ENCODE results near the gene PLA2G4A. TPM values are rescaled to one million over a fixed set of nuclear protein-coding genes. Genes with fewer than 3 reads are reported as not detected.

Gene PLA2G4A
- total RNA-seq, 2 donors from 2014 or later = 3.1 to 6.3 TPM

DNA sequence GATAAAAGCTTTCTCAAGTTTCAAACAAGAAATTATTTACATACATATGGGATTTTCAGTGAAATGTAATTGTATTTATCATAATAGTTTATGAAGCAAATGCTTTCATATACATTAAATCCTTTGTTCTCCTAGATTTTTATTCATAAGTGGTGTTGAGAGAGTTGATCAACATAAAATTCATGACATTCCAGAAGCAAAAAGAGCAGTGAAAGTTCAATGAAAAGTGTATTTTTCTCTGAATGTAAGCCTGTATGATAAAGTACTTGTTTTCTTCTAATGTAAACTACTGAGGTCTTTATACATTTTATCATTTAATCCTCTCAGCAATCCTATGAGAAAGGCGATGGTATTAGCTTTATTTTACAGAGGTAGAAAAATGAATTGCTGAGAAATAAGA is 146.5 kb downstream of the PLA2G4A start:
- no peak overlapping the region for H3K27ac ChIP-seq
- no peak overlapping the region for H3K9ac ChIP-seq (ENCODE audit: low read depth in 2 of 2, low read length in 2 of 2)
- H3K9me3 ChIP-seq = no peaks in the 10 kb centered on the region
- TF ChIP-seq, protein P1, sequence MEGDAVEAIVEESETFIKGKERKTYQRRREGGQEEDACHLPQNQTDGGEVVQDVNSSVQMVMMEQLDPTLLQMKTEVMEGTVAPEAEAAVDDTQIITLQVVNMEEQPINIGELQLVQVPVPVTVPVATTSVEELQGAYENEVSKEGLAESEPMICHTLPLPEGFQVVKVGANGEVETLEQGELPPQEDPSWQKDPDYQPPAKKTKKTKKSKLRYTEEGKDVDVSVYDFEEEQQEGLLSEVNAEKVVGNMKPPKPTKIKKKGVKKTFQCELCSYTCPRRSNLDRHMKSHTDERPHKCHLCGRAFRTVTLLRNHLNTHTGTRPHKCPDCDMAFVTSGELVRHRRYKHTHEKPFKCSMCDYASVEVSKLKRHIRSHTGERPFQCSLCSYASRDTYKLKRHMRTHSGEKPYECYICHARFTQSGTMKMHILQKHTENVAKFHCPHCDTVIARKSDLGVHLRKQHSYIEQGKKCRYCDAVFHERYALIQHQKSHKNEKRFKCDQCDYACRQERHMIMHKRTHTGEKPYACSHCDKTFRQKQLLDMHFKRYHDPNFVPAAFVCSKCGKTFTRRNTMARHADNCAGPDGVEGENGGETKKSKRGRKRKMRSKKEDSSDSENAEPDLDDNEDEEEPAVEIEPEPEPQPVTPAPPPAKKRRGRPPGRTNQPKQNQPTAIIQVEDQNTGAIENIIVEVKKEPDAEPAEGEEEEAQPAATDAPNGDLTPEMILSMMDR (IDR thresholded peaks at IDR 0.05) = no peak
- H3K4me3 ChIP-seq = no peak overlapping the region
- H3K4me1 ChIP-seq = no peaks in the 10 kb centered on the region
- no peaks in the 10 kb centered on the region for H3K36me3 ChIP-seq
- no peak for DNase-seq
- no peaks in the 10 kb centered on the region for H3K27me3 ChIP-seq
- intact Hi-C loops (cut with DNase I) = no loop called here

GRCh38 chr1:186976700-186977099 is 148.0 kb downstream of the PLA2G4A start:
- DNase-seq = no peak
- Histone ChIP-seq H3K27ac (no peak overlapping the region), H3K9me3 (no peaks in the 10 kb centered on the region), H3K4me3 (no peak overlapping the region), H3K4me1 (no peaks in the 10 kb centered on the region), H3K9ac (ENCODE audit: low read depth in 2 of 2, low read length in 2 of 2) (no peak overlapping the region), H3K36me3 (no peaks in the 10 kb centered on the region), H3K27me3 (no peaks in the 10 kb centered on the region)
- intact Hi-C loops (cut with DNase I) = no loop called here
- TF ChIP-seq, protein P1 (IDR thresholded peaks at IDR 0.05) = no peak

DNA sequence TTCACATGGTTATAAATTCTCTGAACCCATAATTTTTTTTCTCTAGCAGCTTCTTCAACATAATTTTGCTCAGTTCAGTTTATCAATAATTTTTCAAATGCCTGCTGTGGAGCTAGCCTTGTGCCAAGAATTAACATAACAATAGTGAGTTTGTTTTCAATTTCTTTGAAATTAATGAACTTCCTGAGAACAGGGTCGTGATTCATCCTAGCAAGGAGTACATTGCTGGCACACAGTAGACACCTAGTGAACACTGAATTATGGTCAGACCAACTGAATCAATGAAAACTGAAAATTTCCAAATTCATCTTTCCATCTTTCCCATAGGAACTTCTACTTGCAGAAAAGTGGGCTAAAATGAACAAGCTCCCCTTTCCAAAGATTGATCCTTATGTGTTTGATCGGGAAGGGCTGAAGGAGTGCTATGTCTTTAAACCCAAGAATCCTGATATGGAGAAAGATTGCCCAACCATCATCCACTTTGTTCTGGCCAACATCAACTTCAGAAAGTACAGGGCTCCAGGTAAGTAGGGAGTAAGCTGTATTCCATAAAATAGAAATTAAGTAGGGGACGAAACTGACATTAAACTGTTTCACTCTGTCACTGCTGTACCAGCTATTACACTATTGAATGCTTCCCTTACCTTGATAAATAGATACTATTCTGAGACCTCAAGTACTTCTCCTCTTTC is 148.7 kb downstream of the PLA2G4A start:
- H3K27me3 ChIP-seq = no peaks in the 10 kb centered on the region
- TF ChIP-seq, protein P1 (IDR thresholded peaks at IDR 0.05) = no peak
- no peak overlapping the region for H3K9ac ChIP-seq (ENCODE audit: low read depth in 2 of 2, low read length in 2 of 2)
- intact Hi-C loops (cut with DNase I) = no loop called here
- no peak overlapping the region for H3K27ac ChIP-seq
- no peaks in the 10 kb centered on the region for H3K9me3 ChIP-seq
- DNase-seq = no peak
- no peaks in the 10 kb centered on the region for H3K36me3 ChIP-seq
- H3K4me1 ChIP-seq = no peaks in the 10 kb centered on the region
- no peak overlapping the region for H3K4me3 ChIP-seq

DNA sequence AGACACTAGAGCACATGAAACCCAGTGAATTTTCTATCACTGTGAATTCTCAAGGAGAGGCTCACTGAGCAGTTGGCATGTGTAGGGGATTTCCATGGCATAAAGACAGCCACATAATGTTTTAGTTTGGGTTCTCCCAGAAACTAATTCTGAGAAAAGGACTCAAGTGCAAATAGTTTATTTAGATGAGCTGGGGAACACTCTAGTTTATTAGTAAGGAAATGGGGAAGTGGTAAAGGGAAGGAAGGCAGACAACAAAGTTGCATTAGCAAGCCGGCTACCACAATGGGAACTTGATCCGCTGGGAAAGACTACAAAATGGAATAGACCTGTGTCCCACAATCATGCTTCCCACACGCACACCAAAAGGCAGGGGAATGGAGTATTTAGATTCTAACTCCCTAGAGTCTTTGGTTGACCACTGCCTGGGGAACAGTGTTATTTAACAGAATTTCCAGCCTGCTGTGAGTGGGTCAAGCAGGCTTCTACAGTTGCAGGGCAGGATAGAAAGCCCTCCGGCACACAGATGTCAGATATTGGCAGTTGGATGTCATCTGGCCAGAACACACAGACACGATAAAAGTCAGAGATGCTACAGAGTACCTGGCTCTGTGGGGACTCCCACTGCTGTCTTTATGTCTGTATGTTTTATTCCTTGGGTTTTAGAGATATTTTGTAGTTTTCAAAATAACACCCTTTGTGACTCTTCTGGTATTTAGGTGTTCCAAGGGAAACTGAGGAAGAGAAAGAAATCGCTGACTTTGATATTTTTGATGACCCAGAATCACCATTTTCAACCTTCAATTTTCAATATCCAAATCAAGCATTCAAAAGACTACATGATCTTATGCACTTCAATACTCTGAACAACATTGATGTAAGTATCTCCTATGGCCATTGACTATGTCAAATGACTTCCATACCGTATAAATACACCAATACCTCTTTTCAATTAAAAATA is 150.1 kb downstream of the PLA2G4A start:
- H3K27ac ChIP-seq = no peak overlapping the region
- no peaks in the 10 kb centered on the region for H3K27me3 ChIP-seq
- TF ChIP-seq, protein P1 (IDR thresholded peaks at IDR 0.05) = no peak
- H3K9me3 ChIP-seq = no peaks in the 10 kb centered on the region
- H3K4me3 ChIP-seq = no peak overlapping the region
- no peak for DNase-seq
- intact Hi-C loops (cut with DNase I) = no loop called here
- no peak overlapping the region for H3K9ac ChIP-seq (ENCODE audit: low read depth in 2 of 2, low read length in 2 of 2)
- no peaks in the 10 kb centered on the region for H3K4me1 ChIP-seq
- H3K36me3 ChIP-seq = no peaks in the 10 kb centered on the region

DNA sequence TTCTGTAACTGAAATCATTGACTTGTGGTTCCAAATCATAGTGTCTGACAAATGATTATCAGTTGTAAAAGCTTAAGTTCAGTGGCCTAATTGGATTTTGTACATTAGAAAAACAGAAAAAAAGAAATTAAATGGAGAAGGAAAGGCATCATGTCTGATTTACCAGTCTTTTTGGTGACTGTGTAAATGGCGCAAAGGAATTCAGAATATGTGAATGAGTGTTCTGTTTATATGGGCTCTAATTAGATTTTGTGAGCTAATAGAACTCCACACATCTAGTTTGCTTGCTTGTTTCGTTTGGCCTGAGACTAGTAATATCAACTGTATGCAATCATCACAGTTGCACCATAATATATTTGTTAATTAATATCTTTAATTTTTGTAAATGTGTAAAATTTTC is 151.7 kb downstream of the PLA2G4A start:
- Histone ChIP-seq H3K4me3 (no peak overlapping the region), H3K4me1 (no peaks in the 10 kb centered on the region), H3K9ac (ENCODE audit: low read depth in 2 of 2, low read length in 2 of 2) (no peak overlapping the region), H3K27me3 (no peaks in the 10 kb centered on the region), H3K9me3 (no peaks in the 10 kb centered on the region), H3K27ac (no peak overlapping the region), H3K36me3 (no peaks in the 10 kb centered on the region)
- no peak for DNase-seq
- TF ChIP-seq, protein P1 (IDR thresholded peaks at IDR 0.05) = no peak
- intact Hi-C loops (cut with DNase I) = no loop called here
